ENCODE results near the gene COMT.
A peak's percentile ranks its signal among the peaks of the same experiment; 100 is the strongest.

Gene COMT

DNA sequence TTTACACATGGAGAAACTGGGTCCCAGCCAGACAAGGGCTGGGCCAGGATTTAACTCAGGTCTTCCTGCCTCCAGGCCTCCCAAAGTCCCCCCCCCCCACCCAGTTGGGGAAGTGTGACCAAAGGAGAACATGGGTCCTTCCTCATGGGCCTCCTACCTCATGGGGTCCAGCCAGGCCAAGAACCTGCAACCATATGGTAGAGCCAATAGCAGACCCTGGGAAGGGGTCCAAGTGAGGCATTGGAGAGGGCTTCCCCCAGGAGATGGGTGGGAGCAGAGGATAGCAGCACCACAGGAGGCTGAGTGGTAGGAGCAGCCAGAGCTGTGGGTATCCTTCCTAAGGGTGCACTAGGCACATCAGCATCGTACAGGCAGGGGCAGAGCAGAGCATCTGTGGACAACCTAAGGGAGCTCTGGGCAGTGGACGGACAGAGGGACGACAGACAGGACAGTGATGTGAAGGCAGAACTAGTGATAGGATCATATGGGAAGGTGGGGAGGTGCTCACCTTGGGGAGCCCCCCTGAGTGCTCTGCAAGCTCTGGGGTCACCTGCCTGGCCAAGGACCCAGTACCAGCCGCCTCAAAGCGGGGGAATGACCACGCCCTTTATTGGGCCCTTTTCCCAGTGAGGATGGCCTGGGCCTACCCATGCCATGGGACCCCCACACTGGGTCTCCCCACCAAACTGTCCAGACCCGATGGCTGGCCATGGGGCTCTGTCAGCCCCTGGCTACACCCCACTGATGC, 70.6 kb downstream of the COMT start:
- no peak for DNase-seq (ENCODE audit: low spot score)

DNA sequence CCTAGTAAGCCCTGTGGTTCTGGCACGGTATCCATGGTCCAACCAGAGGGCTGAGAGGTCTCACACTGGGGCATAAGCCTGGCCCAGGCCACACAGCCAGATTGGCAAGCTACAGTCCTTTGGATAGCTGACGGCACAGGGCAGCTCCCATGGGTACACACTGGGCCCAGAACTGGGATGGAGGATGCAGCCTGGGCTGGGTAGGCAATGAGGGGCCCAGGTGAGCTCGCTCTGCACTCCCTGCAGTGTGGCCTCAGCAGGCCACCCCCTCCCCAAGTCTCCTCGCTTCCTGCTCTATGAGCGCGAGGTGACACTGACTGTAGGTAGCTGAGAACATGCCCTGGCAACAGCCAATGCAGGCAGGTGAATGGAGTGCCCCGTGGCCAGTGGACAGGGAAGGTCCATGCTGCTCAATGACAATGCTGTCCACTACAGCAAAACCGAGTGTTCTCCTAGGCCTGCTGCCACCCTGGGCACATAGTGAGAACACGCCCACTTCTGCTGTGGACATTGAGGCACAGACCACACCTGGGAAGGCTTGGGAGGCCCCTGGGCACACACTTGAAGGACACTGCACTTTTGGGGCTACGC, 71.3 kb downstream of the COMT start:
- DNase-seq (ENCODE audit: low spot score) = no peak

DNA sequence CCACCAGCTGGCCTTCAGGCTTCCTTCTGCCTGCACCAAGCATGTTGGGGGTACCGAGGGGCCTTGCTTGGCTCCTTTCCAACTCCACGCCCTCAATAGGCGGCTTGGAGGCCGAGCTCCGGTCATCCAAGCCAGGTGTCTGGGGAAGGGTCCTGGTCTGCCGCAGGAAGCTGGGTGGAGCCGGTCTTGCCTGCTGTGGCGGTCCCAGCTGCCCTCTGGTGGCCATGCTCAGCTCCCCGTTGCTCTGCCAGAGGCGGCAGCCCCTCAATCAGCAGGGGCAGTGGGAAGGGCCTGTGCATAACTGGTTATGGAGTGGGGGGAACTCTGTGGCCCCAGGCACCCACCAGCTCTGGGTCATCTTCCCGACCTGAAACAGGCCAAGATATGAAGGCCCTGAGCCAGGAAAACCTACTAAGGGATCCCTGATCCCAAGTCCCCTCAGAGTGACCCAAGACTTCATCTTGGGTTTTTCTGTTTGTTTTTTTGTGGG, 71.9 kb downstream of the COMT start:
- no peak for DNase-seq (ENCODE audit: low spot score)

DNA sequence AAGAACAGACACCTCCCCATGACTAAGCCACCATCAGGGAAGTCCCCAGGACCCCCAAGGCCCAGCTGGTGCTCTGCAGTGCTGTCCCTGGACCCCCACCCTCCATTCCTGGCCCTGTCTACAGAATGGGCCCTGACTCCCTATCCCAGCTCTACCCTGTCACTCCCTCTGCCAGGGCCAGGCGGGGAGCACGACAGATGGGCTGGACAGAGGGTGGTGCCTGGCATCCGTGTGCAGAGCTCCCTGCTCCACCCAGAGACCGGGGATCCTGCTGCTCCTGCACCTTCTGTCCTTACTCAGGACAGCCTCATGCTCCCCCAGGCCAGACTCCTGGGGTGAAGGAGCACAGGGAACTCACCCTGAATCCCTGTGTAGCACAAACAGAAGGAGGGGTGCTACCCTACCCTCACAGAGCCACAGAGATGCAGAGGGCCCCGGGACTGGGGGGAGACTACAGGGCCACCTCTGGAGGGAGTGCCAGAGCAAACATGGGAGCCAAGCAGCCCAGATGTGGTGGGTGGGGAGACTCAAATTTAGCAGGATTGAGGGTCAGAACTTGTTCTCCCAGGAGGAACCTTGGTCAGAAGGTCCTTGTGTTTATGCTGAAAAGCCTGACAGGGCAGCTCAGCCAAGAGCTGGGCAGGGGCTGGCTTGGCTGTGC, 73.1 kb downstream of the COMT start:
- no peak for DNase-seq (ENCODE audit: low spot score)

DNA sequence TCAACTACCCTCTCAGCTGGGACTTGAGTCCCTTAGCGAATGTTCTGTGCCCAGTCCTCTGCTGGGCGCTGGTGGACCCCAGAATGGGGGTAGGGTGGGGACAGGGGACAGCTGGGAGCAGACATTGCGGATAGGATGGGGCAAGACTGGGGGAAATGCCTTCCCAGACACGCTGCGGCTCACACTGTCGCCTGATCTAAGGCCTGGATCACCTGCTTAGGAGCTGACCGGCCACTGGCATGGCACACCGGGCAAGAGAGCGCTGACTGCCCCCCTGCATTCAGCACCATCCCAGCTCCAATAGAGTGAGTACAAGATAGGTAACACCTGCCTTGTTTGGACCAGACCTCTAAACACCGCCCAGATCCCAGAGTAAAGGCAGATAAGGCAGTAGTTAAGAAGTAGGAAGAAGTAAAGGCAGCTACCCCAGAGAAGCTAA, 73.6 kb downstream of the COMT start:
- no peak for DNase-seq (ENCODE audit: low spot score)

DNA sequence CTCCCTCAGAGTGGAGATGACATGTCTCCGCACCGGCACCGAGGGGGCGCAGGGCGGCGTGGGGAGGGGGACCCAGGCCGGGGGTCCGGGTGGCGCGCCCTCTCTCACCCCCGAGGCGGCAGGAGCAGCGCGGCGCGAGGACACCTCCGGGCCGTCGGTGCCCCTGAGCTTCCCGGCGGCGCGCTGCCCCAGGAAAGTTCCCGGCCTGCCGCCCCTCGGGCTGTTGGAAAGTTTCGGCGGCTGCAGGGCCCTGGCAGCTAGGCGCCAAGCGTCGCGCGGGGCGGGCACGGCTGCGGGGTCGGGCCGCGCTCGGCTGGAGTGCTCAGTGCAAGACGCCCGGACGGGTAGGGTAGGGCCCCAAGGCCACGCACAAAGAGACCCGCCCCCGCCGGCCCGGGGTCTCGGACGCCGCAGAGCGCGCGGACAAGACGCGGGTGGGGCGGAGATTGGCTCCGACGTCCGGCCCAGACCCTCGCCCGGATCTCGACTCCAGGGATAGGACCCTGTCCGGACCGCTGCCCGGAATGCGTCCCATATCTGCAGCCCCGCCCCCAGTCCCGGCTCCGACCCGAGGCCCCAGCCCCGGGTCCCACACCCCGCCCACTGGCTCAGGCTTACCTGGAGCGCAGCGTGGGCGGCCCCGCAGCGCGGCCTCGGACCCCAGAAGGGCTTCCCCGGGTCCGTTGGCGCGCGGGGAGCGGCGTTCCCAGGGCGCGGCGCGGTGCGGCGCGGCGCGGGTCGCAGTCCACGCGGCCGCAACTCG, 74.6 kb downstream of the COMT start:
- DNase-seq (ENCODE audit: low spot score) = no peak

DNA sequence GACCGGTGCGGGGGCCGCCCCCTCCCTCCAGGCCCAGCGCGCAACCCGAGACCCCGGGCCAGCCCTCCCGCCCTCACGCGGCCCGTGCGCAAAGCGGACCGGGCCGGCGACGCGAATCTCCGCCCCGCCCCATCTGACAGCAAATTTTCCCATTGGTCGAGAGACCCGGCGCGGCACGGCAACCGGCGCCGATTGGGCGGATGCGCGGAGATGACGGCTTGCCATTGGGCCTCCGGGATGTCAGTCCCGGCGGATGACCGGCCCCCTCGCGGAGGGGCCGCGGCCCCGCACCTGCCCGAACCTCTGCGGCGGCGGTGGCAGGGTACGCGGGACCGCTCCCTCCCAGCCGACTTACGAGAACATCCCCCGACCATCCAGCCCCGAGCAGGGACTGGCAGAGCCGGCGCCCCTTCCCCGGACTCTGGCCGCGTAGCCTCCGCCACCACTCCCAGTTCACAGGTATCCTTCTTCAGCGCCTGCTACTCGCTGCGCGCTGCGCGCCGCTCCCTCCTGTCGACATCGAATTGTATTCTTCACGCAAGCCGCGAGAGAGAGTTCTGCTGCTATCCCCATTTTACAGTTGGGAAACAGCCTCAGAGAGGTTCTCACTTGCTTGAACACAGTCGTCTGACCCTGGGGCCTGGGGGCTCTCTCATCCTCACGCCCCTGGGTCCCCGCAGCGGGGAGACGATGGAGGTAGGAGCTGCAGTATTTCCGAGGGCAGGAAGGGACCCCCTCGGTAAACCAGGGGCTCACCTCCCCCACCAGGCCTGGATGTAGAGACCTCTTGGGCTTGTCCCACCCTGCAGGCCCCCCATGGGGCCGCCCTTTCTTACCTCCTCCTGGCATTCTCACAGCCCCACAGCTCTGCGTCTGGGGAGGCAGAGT, 75.4 kb downstream of the COMT start, which contains the start of gene ARVCF:
Gene ARVCF (minus strand): TSS at position 90 of the 888 bp plus-strand sequence. CDS start 26,029 bp downstream, outside the sequence.
- DNase-seq (ENCODE audit: low spot score) = peak; percentile 98

DNA sequence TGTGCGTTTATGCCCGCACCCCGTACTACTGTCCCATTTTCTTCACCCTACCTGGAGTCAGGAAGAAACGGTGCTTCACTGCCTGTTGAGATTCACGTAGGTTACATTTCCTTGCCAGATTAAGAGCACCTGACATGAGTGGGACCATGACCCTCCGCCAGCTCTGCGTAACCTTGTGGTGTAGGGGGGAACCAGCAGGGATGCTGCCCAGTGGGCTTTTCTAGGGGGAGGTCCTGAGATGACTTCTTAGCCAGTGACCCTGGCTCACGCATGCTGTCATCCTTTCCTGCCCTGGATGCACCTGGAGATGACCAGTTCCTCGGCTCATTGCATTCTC, 76.0 kb downstream of the COMT start:
- no peak for DNase-seq (ENCODE audit: low spot score)

DNA sequence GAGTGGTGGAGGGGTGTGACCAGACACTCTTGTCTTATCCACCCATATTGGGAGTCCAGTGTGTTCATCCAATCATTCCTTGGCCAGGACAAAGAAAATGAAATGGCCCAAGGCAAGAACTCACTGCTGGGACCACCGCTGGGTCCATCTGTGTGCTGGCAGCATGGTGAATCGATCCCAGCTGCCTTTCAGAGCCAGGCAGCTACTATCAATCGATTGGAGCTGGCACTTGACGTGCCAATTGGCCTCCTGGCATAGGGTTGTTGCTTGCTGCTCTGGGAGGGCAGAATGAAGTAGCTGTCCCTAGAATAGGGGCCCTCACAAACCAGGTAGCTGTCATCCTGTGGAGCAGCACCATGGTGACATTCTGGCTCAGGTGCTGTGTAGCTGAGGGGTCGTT, 76.4 kb downstream of the COMT start:
- no peak for DNase-seq (ENCODE audit: low spot score)
